Hepatic stellate cell (primary cell): Measurements from ENCODE around the gene MKNK2.
"Not testable (repeated sequence)": the region's sequence is repeated elsewhere in the genome, so short reads cannot be mapped to it uniquely, and the experiment has no call there.

Experiments
- DNase-seq: peaks from one replicate; pipeline ENCODE4 v3.0.0; 2011; ENCODE audit warnings: low spot score

MKNK2 gene

GRCh38 chr19:1991018-1991913 lies 59.8 kb downstream of the MKNK2 start:
- no peak for DNase-seq

GRCh38 chr19:1990230-1991017 lies 60.6 kb downstream of the MKNK2 start:
- DNase-seq: no peak

- no peak for DNase-seq
These were observed 61.4 kb downstream of the MKNK2 start for GRCh38 chr19:1989513-1990229.

- not testable (repeated sequence) for DNase-seq
These were observed 62.6 kb downstream of the MKNK2 start for GRCh38 chr19:1988464-1988863.
